A673 (cell line): ENCODE results near the gene CRYGC. TPM values are rescaled to one million over a fixed set of nuclear protein-coding genes. Genes with fewer than 3 reads are reported as not detected.

Experiments used
- BruUV-seq: library from RNA; stranded (reverse); fragments of 400-500 nt; replicated peaks from 2 replicates; lab custom pipeline; 2021; lab: Mats Ljungman, UMichigan
- CTCF ChIA-PET: fragments of 300-600 bp; sonication (Branson Sonifier 250); formaldehyde crosslinking; loops from one replicate; lab custom pipeline; 2022; ENCODE audit warnings: antibody characterized with exemption; lab: Charles Lee
- POLR2A ChIA-PET: fragments of 300-600 bp; sonication (Branson Sonifier 250); formaldehyde crosslinking; loops from one replicate; lab custom pipeline; 2022; ENCODE audit warnings: antibody characterized with exemption; ENCODE audit not compliant: low non-redundant PET; lab: Charles Lee
- DNase-seq: peaks from one replicate; pipeline ENCODE4 v3.0.0-alpha.2; 2015; ENCODE audit warnings: low spot score
- H3K27ac ChIP-seq: fragments of 200-600 bp; sonication (generic); 2 replicates; pipeline ENCODE4 v1.5.1; 2016; ENCODE audit warnings: mixed run types, low read depth, mild to moderate bottlenecking, mixed read lengths, antibody characterized with exemption, low read length; ENCODE audit not compliant: poor library complexity, severe bottlenecking
- H3K27me3 ChIP-seq: fragments of 200-600 bp; sonication (generic); replicated peaks from 2 replicates; pipeline ENCODE4 v1.6.1; 2017; ENCODE audit warnings: mixed run types, low read depth, mild to moderate bottlenecking, mixed read lengths, antibody characterized with exemption, low read length; ENCODE audit not compliant: insufficient read depth, poor library complexity
- H3K36me3 ChIP-seq: fragments of 200-600 bp; sonication (generic); 2 replicates; pipeline ENCODE4 v1.6.1; 2016; ENCODE audit warnings: mixed run types, mild to moderate bottlenecking, mixed read lengths, antibody characterized with exemption, low read length; ENCODE audit not compliant: insufficient read depth, poor library complexity, severe bottlenecking
- H3K4me1 ChIP-seq: fragments of 200-600 bp; sonication (generic); 2 replicates; pipeline ENCODE4 v1.6.1; 2017; ENCODE audit warnings: mixed run types, mild to moderate bottlenecking, mixed read lengths, antibody characterized with exemption, low read length; ENCODE audit not compliant: insufficient read depth, poor library complexity, severe bottlenecking
- H3K4me3 ChIP-seq: fragments of 200-600 bp; sonication (generic); 2 replicates; pipeline ENCODE4 v1.5.1; 2016; ENCODE audit warnings: low read depth, mixed run types, mild to moderate bottlenecking, mixed read lengths, low read length; ENCODE audit not compliant: poor library complexity, severe bottlenecking
- H3K9me3 ChIP-seq: fragments of 200-600 bp; sonication (generic); 2 replicates; pipeline ENCODE4 v1.6.1; 2016; ENCODE audit warnings: mixed run types, low read depth, mild to moderate bottlenecking, mixed read lengths, antibody characterized with exemption, low read length; ENCODE audit not compliant: poor library complexity, severe bottlenecking
- EZH2 ChIP-seq: fragments of 200-600 bp; sonication (generic); IDR thresholded peaks from 2 replicates; pipeline ENCODE4 v1.6.1; 2017; ENCODE audit warnings: borderline replicate concordance, low read depth, mild to moderate bottlenecking, mixed read lengths, antibody characterized with exemption, low read length; ENCODE audit not compliant: poor library complexity, severe bottlenecking
- intact Hi-C: fragments of 100-400 bp; cut with micrococcal nuclease; formaldehyde crosslinking; loops from one replicate; pipeline ENCODE4 v1.10.0; 2022; ENCODE audit not compliant: unreplicated experiment
- total RNA-seq: library from RNA; stranded (reverse); gene quantifications from 2 replicates; pipeline ENCODE4 v1.2.3, GENCODE V29; 2021
- TF ChIP-seq, protein P1 (sequence below): fragments of 300-800, 200-600 bp; sonication (generic); conservative IDR thresholded peaks from 2 replicates; pipeline ENCODE4 v1.5.1; 2017; ENCODE audit warnings: low read depth, mild to moderate bottlenecking, antibody characterized with exemption, low read length, moderate library complexity, mixed read lengths

The CRYGC gene
- total RNA-seq, 1 experiment from 2014 or later: not detected

DNA sequence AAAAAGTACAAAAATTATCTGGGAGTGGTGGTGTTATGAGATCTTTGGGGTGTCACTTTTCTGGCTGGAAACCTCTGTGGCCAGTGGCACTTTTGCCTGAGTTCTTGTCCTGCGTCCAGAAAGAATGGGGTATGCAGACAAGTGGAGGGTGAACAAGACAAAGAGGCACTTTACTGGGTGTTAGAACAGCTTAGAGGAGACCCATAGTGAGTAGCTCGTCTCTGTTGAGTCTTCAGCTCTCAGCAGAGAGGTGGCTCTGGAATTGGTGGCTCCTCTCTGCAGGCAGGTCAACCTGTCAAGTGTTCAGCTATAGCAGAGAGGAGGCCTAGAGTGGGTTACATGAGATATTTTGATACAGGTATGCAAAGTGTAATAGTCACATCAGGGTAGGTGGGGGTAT lies 31.4 kb downstream of the CRYGC start:
- H3K4me3 ChIP-seq: no peak overlapping the region
- no peaks in the 10 kb centered on the region for H3K9me3 ChIP-seq
- intact Hi-C loops: no loop called here
- POLR2A ChIA-PET: no interaction called here
- no TSS peak for BruUV-seq
- CTCF ChIA-PET: interaction anchor here (0.5 kb wide), 1 partner anchor 25 kb away, joined by 4 read pairs; no protein-coding TSS in a partner anchor
- H3K4me1 ChIP-seq: no peaks in the 10 kb centered on the region
- H3K27me3 ChIP-seq: no peaks in the 10 kb centered on the region
- TF ChIP-seq EZH2: no peak
- TF ChIP-seq, protein P1, sequence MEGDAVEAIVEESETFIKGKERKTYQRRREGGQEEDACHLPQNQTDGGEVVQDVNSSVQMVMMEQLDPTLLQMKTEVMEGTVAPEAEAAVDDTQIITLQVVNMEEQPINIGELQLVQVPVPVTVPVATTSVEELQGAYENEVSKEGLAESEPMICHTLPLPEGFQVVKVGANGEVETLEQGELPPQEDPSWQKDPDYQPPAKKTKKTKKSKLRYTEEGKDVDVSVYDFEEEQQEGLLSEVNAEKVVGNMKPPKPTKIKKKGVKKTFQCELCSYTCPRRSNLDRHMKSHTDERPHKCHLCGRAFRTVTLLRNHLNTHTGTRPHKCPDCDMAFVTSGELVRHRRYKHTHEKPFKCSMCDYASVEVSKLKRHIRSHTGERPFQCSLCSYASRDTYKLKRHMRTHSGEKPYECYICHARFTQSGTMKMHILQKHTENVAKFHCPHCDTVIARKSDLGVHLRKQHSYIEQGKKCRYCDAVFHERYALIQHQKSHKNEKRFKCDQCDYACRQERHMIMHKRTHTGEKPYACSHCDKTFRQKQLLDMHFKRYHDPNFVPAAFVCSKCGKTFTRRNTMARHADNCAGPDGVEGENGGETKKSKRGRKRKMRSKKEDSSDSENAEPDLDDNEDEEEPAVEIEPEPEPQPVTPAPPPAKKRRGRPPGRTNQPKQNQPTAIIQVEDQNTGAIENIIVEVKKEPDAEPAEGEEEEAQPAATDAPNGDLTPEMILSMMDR: no peak
- no peaks in the 10 kb centered on the region for H3K36me3 ChIP-seq
- DNase-seq: no peak
- H3K27ac ChIP-seq: no peak overlapping the region

DNA sequence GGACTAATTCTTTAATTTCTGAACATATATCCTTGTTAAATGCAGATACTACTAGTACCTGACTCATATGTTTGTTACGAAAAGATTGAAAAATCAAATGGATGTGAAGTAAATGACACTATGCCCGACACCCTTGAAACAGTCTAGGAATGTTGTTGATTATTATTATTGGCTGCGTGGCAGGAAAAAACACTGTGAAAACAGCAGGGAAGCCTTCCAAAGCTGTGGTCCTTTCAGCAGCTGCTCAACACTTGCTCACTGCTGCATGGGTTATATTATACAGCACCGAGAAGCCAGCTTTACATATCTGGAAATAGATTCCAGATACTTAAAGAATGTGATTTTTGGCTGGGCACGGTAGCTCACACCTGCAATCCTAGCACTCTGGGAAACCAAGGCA lies 31.8 kb downstream of the CRYGC start:
- no peak overlapping the region for H3K27ac ChIP-seq
- TF ChIP-seq EZH2: no peak
- TF ChIP-seq, protein P1: no peak
- BruUV-seq: no TSS peak

DNA sequence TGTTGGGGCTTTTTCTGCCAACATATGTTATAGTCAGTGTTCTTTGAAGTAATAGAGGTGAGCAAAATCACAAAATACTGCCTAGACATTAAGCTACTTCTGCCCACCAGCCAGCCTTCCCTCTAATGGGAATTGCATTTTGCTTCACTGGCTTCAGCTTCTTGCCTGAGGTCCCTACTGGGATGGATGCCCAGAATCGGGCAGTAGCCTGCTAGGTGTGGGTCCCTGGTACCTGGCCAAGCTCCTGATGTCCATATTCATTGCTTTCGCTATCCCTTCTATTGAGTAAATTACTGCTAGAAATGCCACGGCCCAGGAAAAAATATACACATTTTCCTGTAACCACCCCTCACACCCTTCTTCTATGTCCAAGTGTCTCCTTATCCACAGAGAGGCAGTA lies 32.3 kb downstream of the CRYGC start:
- Histone ChIP-seq H3K4me3 (no peak overlapping the region), H3K27me3 (no peaks in the 10 kb centered on the region), H3K27ac (no peak overlapping the region), H3K36me3 (no peaks in the 10 kb centered on the region), H3K9me3 (no peaks in the 10 kb centered on the region), H3K4me1 (no peaks in the 10 kb centered on the region)
- CTCF ChIA-PET: no interaction called here
- intact Hi-C loops: no loop called here
- no TSS peak for BruUV-seq
- no peak for DNase-seq
- POLR2A ChIA-PET: no interaction called here
- TF ChIP-seq, protein P1: no peak
- TF ChIP-seq EZH2: no peak

More for the DNA sequence above, 31.8 kb downstream of the CRYGC start:
- DNase-seq: no peak
- Histone ChIP-seq H3K27me3 (no peaks in the 10 kb centered on the region), H3K4me1 (no peaks in the 10 kb centered on the region), H3K36me3 (no peaks in the 10 kb centered on the region), H3K4me3 (no peak overlapping the region), H3K9me3 (no peaks in the 10 kb centered on the region)
- ChIA-PET POLR2A (no interaction called here), CTCF (interaction anchor here (0.5 kb wide), 1 partner anchor 25 kb away, joined by 4 read pairs; no protein-coding TSS in a partner anchor)
- intact Hi-C loops: no loop called here
